HT-29 (cell line): Measurements from ENCODE around the gene SCIMP. TPM values are rescaled to one million over a fixed set of nuclear protein-coding genes. Genes with fewer than 3 reads are reported as not detected.
"Not testable (repeated sequence)": the region's sequence is repeated elsewhere in the genome, so short reads cannot be mapped to it uniquely, and the experiment has no call there.

ENCODE experiments used
- DNase-seq: peaks from one replicate; pipeline ENCODE4 v3.0.0-alpha.2; 2015; ENCODE audit warnings: low spot score
- total RNA-seq: library from RNA; depleted of rRNA; stranded (reverse); fragments of >200 nt; shearing (Covaris generic); gene quantifications from 2 replicates; pipeline ENCODE4 v1.2.3, GENCODE V29; 2014

The SCIMP gene
- total RNA-seq, 1 experiment from 2014 or later: not detected

DNA sequence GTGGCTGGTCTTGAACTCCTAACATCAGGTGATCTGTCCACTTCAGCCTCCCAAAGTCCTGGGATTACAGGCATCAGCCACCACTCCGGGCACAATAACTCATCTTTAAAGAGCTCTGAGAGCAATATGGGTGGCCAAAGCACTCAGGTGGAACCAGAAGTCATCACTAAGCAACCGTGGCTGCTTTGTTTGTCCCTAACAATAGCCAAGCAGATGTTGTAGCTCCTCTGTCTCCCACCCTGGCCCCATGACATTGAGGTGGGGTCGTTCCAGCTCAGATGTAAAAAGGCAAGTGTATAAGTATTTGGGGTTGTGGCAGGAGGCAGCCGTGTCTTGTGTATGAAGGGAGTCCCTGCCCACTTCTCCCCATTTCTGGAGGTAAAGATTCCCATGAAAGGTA lies 3.7 kb upstream of the SCIMP start:
- no peak for DNase-seq

GRCh38 chr17:5237541-5238016 lies 2.9 kb upstream of the SCIMP start:
- peak; percentile 85 for DNase-seq

DNA sequence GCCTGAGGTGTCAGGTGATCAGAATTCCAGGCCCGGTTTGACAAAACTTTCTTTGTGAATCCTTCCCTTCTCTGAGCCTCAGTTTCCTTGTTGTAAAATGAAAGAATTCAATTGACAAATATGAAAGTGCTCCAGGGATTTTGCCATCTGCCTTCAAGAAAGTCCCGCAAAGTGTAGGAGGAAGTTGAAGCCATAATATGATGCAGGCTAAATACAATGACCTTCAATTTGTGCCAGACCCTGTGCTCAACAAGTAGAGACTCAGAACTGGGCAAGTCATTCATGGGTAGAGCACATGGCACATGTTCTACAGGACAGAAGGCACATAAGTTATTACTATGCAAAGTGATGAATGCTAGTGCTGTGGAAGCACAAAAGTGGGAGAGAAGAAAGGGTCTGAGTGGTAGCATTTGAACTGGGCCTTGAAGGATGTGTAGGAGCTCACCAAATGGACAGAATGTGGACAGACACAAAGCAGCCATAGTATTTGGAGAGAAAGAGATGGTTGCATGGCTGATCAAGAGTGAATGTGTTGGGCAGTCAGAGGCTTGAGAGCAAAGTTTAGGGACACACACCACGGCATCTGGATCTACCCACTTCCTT lies 2.4 kb upstream of the SCIMP start:
- no peak for DNase-seq

DNA sequence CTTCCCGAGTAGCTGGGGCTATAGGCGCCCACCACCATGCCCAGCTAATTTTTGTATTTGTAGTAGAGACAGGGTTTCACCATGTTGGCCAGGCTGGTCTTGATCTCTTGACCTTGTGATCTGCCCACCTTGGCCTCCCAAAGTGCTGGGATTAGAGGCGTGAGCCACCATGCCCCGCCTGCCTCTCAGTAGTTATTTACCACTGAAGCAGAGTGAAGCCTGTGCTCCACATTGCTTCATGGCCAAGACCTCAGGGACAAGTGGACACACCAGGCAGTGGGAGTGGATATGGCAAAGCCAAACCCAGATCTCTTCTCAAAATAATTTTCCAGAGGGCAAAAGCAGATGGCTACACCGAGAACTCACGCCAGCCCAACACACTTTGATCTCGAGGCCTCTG lies 1.2 kb downstream of the SCIMP start:
- DNase-seq: not testable (repeated sequence)

DNA sequence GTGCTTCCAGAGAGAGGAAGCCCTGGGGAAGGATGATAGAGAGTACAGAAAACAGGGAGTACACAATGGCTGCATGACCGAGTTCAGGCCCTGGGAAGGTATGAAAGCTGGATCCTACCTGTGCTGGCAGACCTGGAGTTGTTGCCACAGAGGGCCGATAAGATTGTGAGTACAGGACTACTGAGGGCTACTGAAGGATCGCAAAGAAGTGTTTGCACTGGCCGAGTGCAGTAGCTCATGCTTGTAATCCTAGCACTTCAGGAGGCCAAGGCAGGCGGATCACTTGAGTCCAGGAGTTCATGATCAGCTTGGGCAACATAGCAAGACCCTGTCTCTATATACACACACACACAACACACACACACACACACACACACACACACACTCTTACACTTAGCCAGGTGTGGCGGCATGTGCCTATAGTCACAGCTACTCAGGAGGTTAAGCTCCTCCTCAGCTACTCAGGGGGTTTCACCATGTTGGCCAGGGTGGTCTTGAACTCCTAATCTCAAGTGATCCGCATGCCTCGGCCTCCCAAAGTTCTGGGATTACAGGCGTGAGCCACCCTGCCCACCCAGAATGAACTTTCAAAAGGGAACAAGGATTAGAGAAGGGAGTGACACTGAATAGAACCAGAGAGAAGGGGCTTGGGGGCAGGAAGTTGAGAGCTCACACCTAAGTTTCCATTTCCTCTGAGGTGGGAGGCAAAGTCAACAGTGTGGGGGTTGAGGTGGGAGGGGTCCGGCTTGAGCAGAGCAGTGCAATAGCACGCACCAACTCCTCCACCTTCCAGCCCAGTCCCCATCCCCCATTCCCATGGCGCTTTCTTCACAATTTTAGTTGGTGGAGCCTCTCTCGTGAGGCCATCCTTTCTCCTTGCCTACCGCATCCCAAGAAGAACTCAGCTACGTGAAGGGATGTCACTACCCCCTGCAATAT lies 7.5 kb downstream of the SCIMP start:
- DNase-seq: no peak

DNA sequence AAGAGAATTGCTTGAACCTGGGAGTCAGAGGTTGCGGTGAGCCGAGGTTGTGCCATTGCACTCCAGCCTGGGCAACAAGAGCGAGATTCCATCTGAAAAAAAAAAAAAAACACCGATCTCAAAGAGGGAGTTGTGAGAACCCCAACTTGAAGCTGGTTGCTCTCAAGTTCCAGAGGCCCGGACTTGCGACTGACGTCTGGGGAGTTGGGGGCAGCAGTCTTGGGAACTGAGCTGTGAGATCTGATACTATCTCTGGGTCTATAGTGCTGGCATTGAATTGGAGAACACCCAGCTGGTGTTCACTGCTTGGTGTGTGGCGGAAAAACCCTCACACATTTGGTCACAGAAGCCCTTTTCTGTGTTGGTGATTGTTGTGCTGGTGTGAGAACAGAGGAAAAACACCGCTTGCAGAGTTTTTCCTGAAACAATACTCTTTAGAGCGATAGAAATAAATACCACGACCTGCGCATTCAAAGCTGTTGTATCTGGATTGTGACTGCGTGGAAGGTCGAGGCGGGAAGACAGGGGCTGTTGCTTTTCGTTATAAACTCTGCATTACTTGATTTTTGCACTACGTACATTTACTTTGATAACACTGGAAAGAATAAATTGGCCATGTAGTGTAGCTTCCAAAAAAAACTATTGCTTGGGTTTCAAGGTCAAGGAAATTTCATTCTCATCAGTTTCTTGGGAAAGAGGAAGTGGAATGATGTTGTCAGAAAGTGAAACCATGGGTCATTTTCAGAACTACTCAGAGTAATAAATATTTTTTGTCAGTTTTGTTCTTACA lies 8.8 kb downstream of the SCIMP start:
- no peak for DNase-seq

DNA sequence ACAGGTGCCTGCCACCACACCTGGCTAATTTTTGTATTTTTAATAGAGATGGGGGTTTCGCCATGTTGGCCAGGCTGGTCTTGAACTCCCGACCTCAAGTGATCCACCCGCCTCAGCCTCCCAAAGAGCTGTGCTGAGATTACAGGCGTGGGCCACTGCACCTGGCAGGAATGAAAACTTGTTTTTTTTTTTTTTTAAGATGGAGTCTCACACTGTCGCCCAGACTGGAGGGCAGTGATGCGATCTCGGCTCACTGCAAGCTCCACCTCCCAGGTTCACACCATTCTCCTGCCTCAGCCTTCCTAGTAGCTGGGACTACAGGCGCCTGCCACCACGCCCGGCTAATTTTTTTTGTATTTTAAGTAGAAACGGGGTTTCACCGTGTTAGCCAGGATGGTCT lies 12.7 kb downstream of the SCIMP start:
- DNase-seq: not testable (repeated sequence)

DNA sequence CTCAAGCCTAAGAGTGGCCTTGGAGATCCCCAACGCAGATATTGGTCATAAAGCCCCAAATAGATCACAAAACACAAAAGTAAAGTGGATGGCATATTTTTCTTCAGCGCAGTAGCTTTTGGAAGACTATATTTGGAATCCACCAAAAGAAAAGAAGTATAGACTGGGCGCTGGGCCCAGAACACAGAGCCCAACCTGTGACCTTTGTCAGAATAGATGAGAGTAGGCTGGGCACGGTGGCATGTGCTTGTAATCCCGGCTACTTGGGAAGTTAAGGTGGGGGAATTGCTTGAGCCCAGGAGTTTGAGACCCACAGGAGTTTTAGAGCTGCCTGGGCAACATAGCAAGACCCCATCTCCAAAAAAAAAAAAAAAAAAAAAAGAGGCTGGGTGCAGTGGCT lies 14.6 kb downstream of the SCIMP start:
- no peak for DNase-seq

DNA sequence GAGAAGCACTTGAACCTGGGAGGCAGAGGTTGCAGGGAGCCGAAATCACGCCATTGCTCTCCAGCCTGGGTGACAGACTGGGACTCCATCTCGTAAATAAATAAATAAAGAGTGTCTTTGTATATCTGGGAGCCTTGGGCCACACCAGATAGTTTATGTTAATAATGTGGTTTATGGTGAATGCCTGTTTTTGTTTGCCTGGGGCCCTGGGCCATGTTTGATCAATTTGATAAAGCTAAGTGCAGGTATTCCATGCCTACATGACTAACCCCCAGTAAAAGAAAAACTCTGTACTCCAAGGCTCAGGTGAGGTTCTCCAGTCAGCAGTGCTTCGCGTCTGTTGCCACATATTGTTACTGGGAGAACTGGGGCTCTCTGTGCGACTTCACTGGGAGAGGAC lies 15.1 kb downstream of the SCIMP start:
- no peak for DNase-seq

GRCh38 chr17:5217562-5217961 lies 17.1 kb downstream of the SCIMP start:
- not testable (repeated sequence) for DNase-seq

DNA sequence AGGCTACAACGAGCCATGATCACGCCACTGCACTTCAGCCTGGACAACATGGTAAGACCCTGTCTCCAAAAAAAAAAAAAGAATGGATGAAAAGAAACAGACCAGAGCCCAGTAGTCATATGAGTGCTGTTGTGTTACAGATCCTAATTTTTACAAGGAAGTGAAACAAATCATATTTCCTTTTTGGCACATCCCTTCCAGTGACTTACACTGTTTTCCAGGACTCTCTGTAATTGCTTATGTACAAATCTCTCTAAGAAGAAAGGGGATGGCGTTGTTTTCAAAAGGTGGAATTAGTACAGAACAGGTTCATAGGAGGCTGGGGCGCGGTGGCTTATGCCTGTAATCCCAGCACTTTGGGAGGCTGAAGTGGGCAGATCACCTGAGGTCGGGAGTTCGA lies 23.2 kb downstream of the SCIMP start:
- DNase-seq: no peak

GRCh38 chr17:5210614-5211252 lies 23.9 kb downstream of the SCIMP start:
- DNase-seq: no peak

- DNase-seq: no peak
Measured at GRCh38 chr17:5210091-5210490, 24.6 kb downstream of the SCIMP start.

DNA sequence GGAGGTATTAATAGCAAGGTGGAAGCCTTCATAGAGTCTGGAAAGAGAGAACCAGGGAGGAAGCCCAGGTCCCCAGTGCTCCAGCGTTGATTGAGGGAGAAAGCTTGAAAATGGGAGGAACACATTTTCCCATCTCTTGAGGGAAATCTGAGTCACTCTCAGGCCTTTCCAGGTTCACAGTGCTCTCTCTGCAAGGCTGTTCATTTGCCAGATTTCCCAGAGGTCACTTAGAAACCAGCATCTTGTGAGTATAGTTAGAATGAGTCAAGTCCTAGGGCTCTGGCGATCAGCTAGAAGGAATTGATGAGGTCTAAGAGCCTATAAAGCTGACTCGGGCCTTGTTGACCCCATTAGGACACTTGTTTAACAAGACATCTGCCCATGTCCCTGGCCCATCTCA lies 25.3 kb downstream of the SCIMP start:
- DNase-seq: no peak

DNA sequence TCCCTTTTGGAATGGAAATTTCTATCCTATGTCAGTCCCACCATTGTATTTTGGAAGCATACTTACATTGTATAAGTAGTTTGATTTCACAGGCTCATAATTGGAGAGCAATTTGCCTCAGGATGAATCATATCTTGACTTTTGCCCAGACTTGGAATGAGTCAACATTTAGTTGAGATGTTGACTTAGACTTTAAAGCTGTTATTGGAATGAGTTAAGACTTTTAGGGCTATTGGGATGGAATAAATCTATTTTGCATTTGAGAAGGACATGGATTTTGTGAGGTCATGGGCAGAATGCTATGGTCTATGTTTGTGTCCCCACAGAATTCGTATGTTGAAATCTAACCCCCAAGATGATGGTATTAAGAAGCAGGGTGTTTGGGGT lies 30.8 kb downstream of the SCIMP start:
- no peak for DNase-seq

GRCh38 chr17:5203178-5203907 lies 31.3 kb downstream of the SCIMP start:
- no peak for DNase-seq

DNA sequence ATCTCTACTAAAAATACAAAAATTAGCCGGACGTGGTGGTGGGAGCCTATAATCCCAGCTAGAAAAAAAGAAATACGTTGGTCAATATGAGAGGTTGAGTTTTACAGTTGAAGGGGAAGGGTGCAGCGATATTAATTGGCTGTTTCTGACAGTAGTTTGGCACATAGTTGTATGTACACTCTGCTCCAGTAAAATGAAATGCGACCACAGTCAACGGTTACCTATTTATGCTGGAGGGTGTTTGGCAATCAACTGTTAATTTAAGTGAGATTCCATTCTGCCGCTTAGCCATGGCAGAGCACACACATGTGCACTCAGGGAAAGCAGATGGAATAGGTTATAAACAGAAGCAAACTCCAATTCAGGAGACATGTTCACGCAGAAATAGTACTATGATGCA lies 33.6 kb downstream of the SCIMP start:
- DNase-seq: no peak

GRCh38 chr17:5200360-5200759 lies 34.3 kb downstream of the SCIMP start:
- DNase-seq: no peak

GRCh38 chr17:5198472-5198871 lies 36.2 kb downstream of the SCIMP start:
- no peak for DNase-seq

DNA sequence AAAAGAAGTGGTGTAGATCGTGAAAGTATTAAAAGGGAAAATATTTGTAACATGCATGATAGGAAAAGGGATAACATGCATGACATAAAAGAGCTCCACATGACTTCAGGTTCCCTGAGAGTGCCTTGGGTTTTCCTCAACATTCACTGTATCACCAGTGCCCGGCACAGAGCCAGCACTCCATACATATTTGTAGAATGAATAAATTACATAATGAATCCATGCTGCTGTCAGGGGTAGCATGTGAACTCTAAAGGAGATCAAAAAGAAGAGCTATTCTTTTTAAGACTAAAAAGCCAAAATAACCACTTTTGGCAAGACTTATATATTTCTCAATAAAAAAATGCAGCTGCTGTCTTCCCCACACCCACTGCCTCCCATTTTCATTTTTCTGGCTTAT lies 40.3 kb downstream of the SCIMP start:
- no peak for DNase-seq
